OCI-LY7 (cell line): Measurements from ENCODE around the gene CTNNA3. TPM values are rescaled to one million over a fixed set of nuclear protein-coding genes. Genes with fewer than 3 reads are reported as not detected.

Experiments
- BruUV-seq: library from RNA; stranded (reverse); fragments of 400-500 nt; replicated peaks from 2 replicates; lab custom pipeline; 2021; lab: Mats Ljungman, UMichigan
- CTCF ChIA-PET: fragments of 300-600 bp; sonication (Branson Sonifier 250); formaldehyde crosslinking; loops from one replicate; lab custom pipeline; 2022; ENCODE audit warnings: antibody characterized with exemption; ENCODE audit not compliant: unreplicated experiment; lab: Charles Lee
- POLR2A ChIA-PET: fragments of 300-600 bp; sonication (Branson Sonifier 250); formaldehyde crosslinking; loops from one replicate; lab custom pipeline; 2022; ENCODE audit warnings: antibody characterized with exemption; lab: Charles Lee
- DNase-seq: peaks from one replicate; pipeline ENCODE4 v3.0.0-alpha.2; 2015; ENCODE audit warnings: low spot score
- H2AFZ ChIP-seq: fragments of 200-600 bp; sonication (generic), shearing (Covaris generic); 2 replicates; pipeline ENCODE4 v1.6.1; 2014; ENCODE audit warnings: mild to moderate bottlenecking, antibody characterized with exemption, low read length, moderate library complexity
- H3K27ac ChIP-seq: fragments of 200-600 bp; sonication (generic); 2 replicates; pipeline ENCODE4 v1.5.1; 2014; ENCODE audit warnings: mixed run types, low read depth, mild to moderate bottlenecking, moderate library complexity, low read length, inconsistent platforms; ENCODE audit not compliant: poor library complexity, severe bottlenecking
- H3K36me3 ChIP-seq: fragments of 200-600 bp; sonication (generic); 2 replicates; pipeline ENCODE4 v1.6.1; 2014; ENCODE audit warnings: mild to moderate bottlenecking, antibody characterized with exemption, low read length, moderate library complexity, mixed read lengths; ENCODE audit not compliant: insufficient read depth
- H3K4me1 ChIP-seq: fragments of 200-600 bp; sonication (generic); 2 replicates; pipeline ENCODE4 v1.5.1; 2014; ENCODE audit warnings: mild to moderate bottlenecking, low read length; ENCODE audit not compliant: insufficient read depth, poor library complexity, severe bottlenecking
- H3K4me2 ChIP-seq: fragments of 200-600 bp; sonication (generic); 2 replicates; pipeline ENCODE4 v1.6.1; 2014; ENCODE audit warnings: mild to moderate bottlenecking, low read length
- H3K4me3 ChIP-seq: fragments of 200-600 bp; sonication (generic); 2 replicates; pipeline ENCODE4 v1.5.1; 2014; ENCODE audit warnings: mild to moderate bottlenecking, low read depth, low read length; ENCODE audit not compliant: poor library complexity, severe bottlenecking
- H3K79me2 ChIP-seq: fragments of 200-600 bp; sonication (generic); 2 replicates; pipeline ENCODE4 v1.6.1; 2016; ENCODE audit warnings: low read depth, mild to moderate bottlenecking, low read length, moderate library complexity, mixed read lengths; ENCODE audit not compliant: insufficient read depth
- H3K9me2 ChIP-seq: fragments of 200-600 bp; sonication (generic); 2 replicates; pipeline ENCODE4 v1.6.1; 2016; ENCODE audit warnings: mild to moderate bottlenecking, low read length, mixed read lengths; ENCODE audit not compliant: insufficient read depth
- H3K9me3 ChIP-seq: fragments of 200-600 bp; sonication (generic); 2 replicates; pipeline ENCODE4 v1.6.1; 2014; ENCODE audit warnings: mild to moderate bottlenecking, mixed run types, low read length, mixed read lengths
- H4K20me1 ChIP-seq: fragments of 200-600 bp; sonication (generic); 2 replicates; pipeline ENCODE4 v1.6.1; 2014; ENCODE audit warnings: mild to moderate bottlenecking, antibody characterized with exemption, low read length, moderate library complexity, mixed read lengths; ENCODE audit not compliant: insufficient read depth
- EZH2phosphoT487 ChIP-seq: fragments of 200-600 bp; sonication (generic); IDR thresholded peaks from 2 replicates; pipeline ENCODE4 v1.6.1; 2018; ENCODE audit warnings: low read depth, borderline replicate concordance, mild to moderate bottlenecking, mixed run types, antibody characterized with exemption, low read length, moderate library complexity, mixed read lengths
- intact Hi-C: fragments of 100-400 bp; cut with micrococcal nuclease; formaldehyde crosslinking; loops from one replicate; pipeline ENCODE4 v1.10.0; 2022; ENCODE audit not compliant: unreplicated experiment
- total RNA-seq, 2 experiments: library from RNA; depleted of rRNA in 1 of 2; stranded (reverse); fragments of >200 nt in 1 of 2; shearing (Covaris generic) in 1 of 2; gene quantifications; 2 replicates each; pipeline ENCODE4 v1.2.3, GENCODE V29; 2014 to 2022
- TF ChIP-seq, protein P1 (sequence below): fragments of 200-600 bp; sonication (generic); conservative IDR thresholded peaks from 2 replicates; pipeline ENCODE4 v1.5.1; 2014; ENCODE audit warnings: mild to moderate bottlenecking, antibody characterized with exemption, low read length, moderate library complexity, mixed read lengths

CTNNA3 gene
- total RNA-seq, 2 experiments from 2014 or later = not detected

- no peak for DNase-seq
- BruUV-seq = no TSS peak
- CTCF ChIA-PET = no interaction called here
Observed at GRCh38 chr10:67076144-67076543, 619.9 kb downstream of the CTNNA3 start.

GRCh38 chr10:67075491-67075971, 620.5 kb downstream of the CTNNA3 start:
- intact Hi-C loops = no loop called here
- Histone ChIP-seq H3K4me1 (no peaks in the 10 kb centered on the region), H3K9me2 (no peaks in the 10 kb centered on the region), H3K36me3 (no peaks in the 10 kb centered on the region), H3K9me3 (no peaks in the 10 kb centered on the region), H2AFZ (no peak overlapping the region), H3K27ac (no peak overlapping the region), H4K20me1 (no peaks in the 10 kb centered on the region), H3K4me3 (no peak overlapping the region), H3K79me2 (no peaks in the 10 kb centered on the region), H3K4me2 (no peak overlapping the region)
- ChIA-PET POLR2A (interaction anchor here (0.5 kb wide), 1 partner anchor 50 kb away, joined by 5 read pairs; no protein-coding TSS in a partner anchor), CTCF (no interaction called here)
- no peak for DNase-seq
- no TSS peak for BruUV-seq
- TF ChIP-seq, protein P1, sequence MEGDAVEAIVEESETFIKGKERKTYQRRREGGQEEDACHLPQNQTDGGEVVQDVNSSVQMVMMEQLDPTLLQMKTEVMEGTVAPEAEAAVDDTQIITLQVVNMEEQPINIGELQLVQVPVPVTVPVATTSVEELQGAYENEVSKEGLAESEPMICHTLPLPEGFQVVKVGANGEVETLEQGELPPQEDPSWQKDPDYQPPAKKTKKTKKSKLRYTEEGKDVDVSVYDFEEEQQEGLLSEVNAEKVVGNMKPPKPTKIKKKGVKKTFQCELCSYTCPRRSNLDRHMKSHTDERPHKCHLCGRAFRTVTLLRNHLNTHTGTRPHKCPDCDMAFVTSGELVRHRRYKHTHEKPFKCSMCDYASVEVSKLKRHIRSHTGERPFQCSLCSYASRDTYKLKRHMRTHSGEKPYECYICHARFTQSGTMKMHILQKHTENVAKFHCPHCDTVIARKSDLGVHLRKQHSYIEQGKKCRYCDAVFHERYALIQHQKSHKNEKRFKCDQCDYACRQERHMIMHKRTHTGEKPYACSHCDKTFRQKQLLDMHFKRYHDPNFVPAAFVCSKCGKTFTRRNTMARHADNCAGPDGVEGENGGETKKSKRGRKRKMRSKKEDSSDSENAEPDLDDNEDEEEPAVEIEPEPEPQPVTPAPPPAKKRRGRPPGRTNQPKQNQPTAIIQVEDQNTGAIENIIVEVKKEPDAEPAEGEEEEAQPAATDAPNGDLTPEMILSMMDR = no peak
- no peak for TF ChIP-seq EZH2phosphoT487

More at GRCh38 chr10:67076144-67076543, 619.9 kb downstream of the CTNNA3 start:
- intact Hi-C loops = no loop called here
- Histone ChIP-seq H3K9me3 (no peaks in the 10 kb centered on the region), H3K36me3 (no peaks in the 10 kb centered on the region), H3K9me2 (no peaks in the 10 kb centered on the region), H4K20me1 (no peaks in the 10 kb centered on the region), H3K4me2 (no peak overlapping the region), H2AFZ (no peak overlapping the region), H3K27ac (no peak overlapping the region), H3K4me3 (no peak overlapping the region), H3K4me1 (no peaks in the 10 kb centered on the region), H3K79me2 (no peaks in the 10 kb centered on the region)
- POLR2A ChIA-PET = no interaction called here
- TF ChIP-seq EZH2phosphoT487 = no peak
- TF ChIP-seq, protein P1 = no peak

DNA sequence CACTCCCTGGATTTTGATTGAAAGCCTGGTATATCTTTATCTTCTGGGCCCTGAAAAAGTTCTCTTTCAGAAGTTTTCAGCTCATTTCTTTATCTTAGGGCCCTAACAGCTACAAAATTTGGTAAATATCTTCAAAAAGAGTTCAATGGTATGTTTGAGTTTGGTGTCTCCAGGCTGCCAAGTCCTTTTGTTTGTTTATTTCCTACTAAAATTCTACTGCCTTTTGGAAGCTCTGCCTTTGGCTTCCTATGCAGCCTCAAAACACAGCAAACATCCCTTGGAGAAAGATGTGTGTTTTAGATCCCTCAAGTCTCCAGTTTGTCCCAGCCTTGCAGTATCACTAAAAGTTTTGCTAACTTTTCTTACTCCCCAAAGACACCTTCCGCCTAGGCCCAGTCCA, 623.3 kb downstream of the CTNNA3 start:
- Histone ChIP-seq H4K20me1 (no peaks in the 10 kb centered on the region), H3K27ac (no peak overlapping the region), H3K9me2 (no peaks in the 10 kb centered on the region), H3K9me3 (no peaks in the 10 kb centered on the region), H3K4me3 (no peak overlapping the region), H3K4me1 (no peaks in the 10 kb centered on the region), H3K79me2 (no peaks in the 10 kb centered on the region), H3K4me2 (no peak overlapping the region), H3K36me3 (no peaks in the 10 kb centered on the region), H2AFZ (no peak overlapping the region)
- DNase-seq = no peak
- TF ChIP-seq EZH2phosphoT487 = no peak
- TF ChIP-seq, protein P1 = no peak
- ChIA-PET CTCF (interaction anchor here (0.9 kb wide), 1 partner anchor 8 kb away, joined by 3 read pairs; no protein-coding TSS in a partner anchor), POLR2A (interaction anchor here (1.7 kb wide), 1 partner anchor 11 kb away, joined by 4 read pairs; no protein-coding TSS in a partner anchor)
- intact Hi-C loops = no loop called here
- no TSS peak for BruUV-seq
